Aorta (tissue), 5 donors: ENCODE data around the gene FNDC3B. TPM values are rescaled to one million over a fixed set of nuclear protein-coding genes. Genes with fewer than 3 reads are reported as not detected.
A peak's percentile ranks its signal among the peaks of the same experiment; 100 is the strongest.

Source experiments
- ATAC-seq: fragments of 200-7000 bp; cut with Tn5 transposase; one replicate; pipeline ENCODE4 v1.9.1; 2022; ENCODE audit warnings: moderate library complexity; ENCODE audit not compliant: low FRiP score
- DNase-seq, 2 donors: peaks; one replicate each; pipeline ENCODE4 v3.0.0-alpha.2; 2020
- H3K27ac ChIP-seq, 2 donors: one replicate each; pipeline ENCODE4 v1.5.1; 2013; ENCODE audit warnings: low read length in 2 of 2, mild to moderate bottlenecking in 2 of 2, moderate library complexity in 2 of 2, control low read depth in 1 of 2, inconsistent platforms in 1 of 2, low read depth in 1 of 2
- H3K27me3 ChIP-seq, 2 donors: one replicate each; pipeline ENCODE4 v1.6.1; 2013; ENCODE audit warnings: control low read depth in 1 of 2, low read length in 1 of 2, mild to moderate bottlenecking in 1 of 2, moderate library complexity in 1 of 2; ENCODE audit not compliant: insufficient read depth in 2 of 2, control insufficient read depth in 1 of 2
- H3K36me3 ChIP-seq, 2 donors: one replicate each; pipeline ENCODE4 v1.6.1; 2013; ENCODE audit warnings: control low read depth in 1 of 2, low read length in 1 of 2, mild to moderate bottlenecking in 1 of 2; ENCODE audit not compliant: insufficient read depth in 2 of 2, control insufficient read depth in 1 of 2
- H3K4me1 ChIP-seq, 2 donors: one replicate each; pipeline ENCODE4 v1.6.1; 2013; ENCODE audit warnings: low read length in 2 of 2, control low read depth in 1 of 2, mild to moderate bottlenecking in 1 of 2, moderate library complexity in 1 of 2; ENCODE audit not compliant: insufficient read depth in 2 of 2, control insufficient read depth in 1 of 2
- H3K4me3 ChIP-seq, 2 donors: one replicate each; pipeline ENCODE4 v1.5.1; 2013; ENCODE audit warnings: low read length in 2 of 2, control low read depth in 1 of 2, mild to moderate bottlenecking in 1 of 2
- H3K9me3 ChIP-seq: one replicate; pipeline ENCODE4 v1.6.1; 2013; ENCODE audit warnings: mild to moderate bottlenecking, low read length; ENCODE audit not compliant: control insufficient read depth
- WGBS, 2 donors: extraction: QIAGEN DNeasy Blood & Tissue Kit; methylation state at CpG; one replicate each; pipeline ENCODE4 v1.1.7; 2013; 5-methylcytosine and 5-hydroxymethylcytosine counted together
- intact Hi-C, 2 donors: fragments of 100-400 bp; cut with DNase I; formaldehyde crosslinking; loops; one replicate each; pipeline versions ENCODE4 v1.14.2 to v1.15.0; 2022
- polyA plus RNA-seq, 2 donors: library from polyadenylated mRNA; stranded (reverse); fragments of 200-250 nt; gene quantifications; one replicate each; pipeline ENCODE4 v1.2.3, GENCODE V29; 2013
- total RNA-seq, 2 donors: library from RNA; stranded (reverse); fragmentation: NEBNext Ultra II Directional; extraction: Animal tissue kit (Norgen Biotek cat#: 25700); gene quantifications; one replicate each; pipeline ENCODE4 v1.2.1, GENCODE V29; 2021
- donor health status: healthy with polysubstance abuse.
- donor health status: Bipolar disorder and iron deficiency.
- donor health status: DM: no; HTN: no; CAD: no.
- donor health status: DM: no; HTN: no; CAD: no.
- donor health status: DM: yes; HTN: yes; CAD: no.

Gene FNDC3B
- total and polyA plus RNA-seq, 4 donors: 12.5 to 239 (median 120) TPM

- WGBS, 2 donors: 95 to 97% methylated on average over 3 of the region's 3 CpGs
- ATAC-seq: no peak
Measured at GRCh38 chr3:172198428-172198827, 159.1 kb downstream of the FNDC3B start.

GRCh38 chr3:172199850-172200369, 160.5 kb downstream of the FNDC3B start:
- Histone ChIP-seq H3K36me3 (no peaks in the 10 kb centered on the region), H3K4me1 (peaks cover 10 to 15% of the 10 kb centered on the region in 2 donors), H3K9me3 (no peaks in the 10 kb centered on the region), H3K27ac (no peak overlapping the region), H3K4me3 (no peak overlapping the region), H3K27me3 (no peaks in the 10 kb centered on the region)
- ATAC-seq (no peak), DNase-seq (no peak)
- intact Hi-C loops: loop anchor here in 1 of 2 donors (5.0 to 10.0 kb wide), 3 partner anchors 43 to 155 kb away; no protein-coding TSS in a partner anchor
- 80% methylated on average over 7 of the region's 7 CpGs for WGBS, 2 donors

More at GRCh38 chr3:172198428-172198827, 159.1 kb downstream of the FNDC3B start:
- H3K4me1 ChIP-seq: peaks cover 4 to 13% of the 10 kb centered on the region in 2 donors
- intact Hi-C loops: loop anchor here in 1 of 2 donors (10.0 kb wide), 1 partner anchor 154 kb away; no protein-coding TSS in a partner anchor
- H3K36me3 ChIP-seq: no peaks in the 10 kb centered on the region
- no peak overlapping the region for H3K27ac ChIP-seq
- H3K4me3 ChIP-seq: no peak overlapping the region
- no peaks in the 10 kb centered on the region for H3K27me3 ChIP-seq
- no peaks in the 10 kb centered on the region for H3K9me3 ChIP-seq
- no peak for DNase-seq

GRCh38 chr3:172201136-172201869, 161.9 kb downstream of the FNDC3B start:
- Histone ChIP-seq H3K27ac (peak overlapping the region; percentile 28 to 98), H3K9me3 (no peaks in the 10 kb centered on the region), H3K27me3 (no peaks in the 10 kb centered on the region), H3K36me3 (no peaks in the 10 kb centered on the region), H3K4me1 (peaks cover 13 to 16% of the 10 kb centered on the region in 2 donors), H3K4me3 (no peak overlapping the region)
- ATAC-seq (peak; percentile 72), DNase-seq (peak; percentile 89 to 90)
- WGBS, 2 donors: 9 to 12% methylated on average over 11 of the region's 11 CpGs
- intact Hi-C loops: loop anchor here in 1 of 2 donors (5.0 to 10.0 kb wide), 2 partner anchors 44 to 113 kb away; no protein-coding TSS in a partner anchor

GRCh38 chr3:172201870-172202236, 162.5 kb downstream of the FNDC3B start:
- WGBS, 2 donors: 3% methylated on average over 3 of the region's 3 CpGs
- intact Hi-C loops: loop anchor here in 1 of 2 donors (5.0 to 10.0 kb wide), 2 partner anchors 45 to 113 kb away; no protein-coding TSS in a partner anchor
- DNase-seq: no peak
- ATAC-seq: peak; percentile 81
- Histone ChIP-seq H3K4me1 (peaks cover 13 to 16% of the 10 kb centered on the region in 2 donors), H3K27ac (peak overlapping the region in 1 of 2 donors; percentile 98), H3K36me3 (no peaks in the 10 kb centered on the region), H3K9me3 (no peaks in the 10 kb centered on the region), H3K27me3 (no peaks in the 10 kb centered on the region), H3K4me3 (no peak overlapping the region)

- peaks cover 13 to 16% of the 10 kb centered on the region in 2 donors for H3K4me1 ChIP-seq
- DNase-seq (no peak), ATAC-seq (no peak)
- H3K36me3 ChIP-seq: no peaks in the 10 kb centered on the region
- H3K27ac ChIP-seq: peak overlapping the region; percentile 93 to 98
- WGBS, 2 donors: 32 to 36% methylated on average over 3 of the region's 3 CpGs
- no peaks in the 10 kb centered on the region for H3K9me3 ChIP-seq
- intact Hi-C loops: loop anchor here in 1 of 2 donors (5.0 to 10.0 kb wide), 2 partner anchors 45 to 112 kb away; no protein-coding TSS in a partner anchor
- no peak overlapping the region for H3K4me3 ChIP-seq
- no peaks in the 10 kb centered on the region for H3K27me3 ChIP-seq
Measured at GRCh38 chr3:172202797-172203196, 163.4 kb downstream of the FNDC3B start.

GRCh38 chr3:172203522-172204258, 164.3 kb downstream of the FNDC3B start:
- Histone ChIP-seq H3K4me3 (no peak overlapping the region), H3K27me3 (no peaks in the 10 kb centered on the region), H3K36me3 (no peaks in the 10 kb centered on the region), H3K27ac (peak overlapping the region; percentile 89 to 98), H3K9me3 (no peaks in the 10 kb centered on the region), H3K4me1 (peaks cover 13 to 16% of the 10 kb centered on the region in 2 donors)
- intact Hi-C loops: loop anchor here in 1 of 2 donors (5.0 to 10.0 kb wide), 2 partner anchors 46 to 111 kb away; no protein-coding TSS in a partner anchor
- DNase-seq (no peak), ATAC-seq (no peak)
- 13 to 17% methylated on average over 9 of the region's 9 CpGs for WGBS, 2 donors

GRCh38 chr3:172204716-172205115, 165.3 kb downstream of the FNDC3B start:
- H3K4me1 ChIP-seq: peaks cover 13 to 16% of the 10 kb centered on the region in 2 donors
- H3K27ac ChIP-seq: peak overlapping the region; percentile 59 to 74
- ATAC-seq (no peak), DNase-seq (no peak)
- intact Hi-C loops: loop anchor here in 1 of 2 donors (5.0 to 10.0 kb wide), 2 partner anchors 47 to 110 kb away; no protein-coding TSS in a partner anchor
- H3K4me3 ChIP-seq: no peak overlapping the region
- H3K27me3 ChIP-seq: no peaks in the 10 kb centered on the region
- no peaks in the 10 kb centered on the region for H3K36me3 ChIP-seq
- H3K9me3 ChIP-seq: no peaks in the 10 kb centered on the region
- WGBS, 2 donors: 47 to 54% methylated on average over 5 of the region's 5 CpGs

GRCh38 chr3:172208586-172209332, 169.4 kb downstream of the FNDC3B start:
- Histone ChIP-seq H3K36me3 (no peaks in the 10 kb centered on the region), H3K27me3 (no peaks in the 10 kb centered on the region), H3K9me3 (no peaks in the 10 kb centered on the region), H3K4me1 (peaks cover 9 to 16% of the 10 kb centered on the region in 2 donors), H3K27ac (peak overlapping the region; percentile 78 to 91), H3K4me3 (no peak overlapping the region)
- ATAC-seq (peak; percentile 59), DNase-seq (peak; percentile 70 to 83)
- intact Hi-C loops: loop anchor here (1.0 to 10.0 kb wide), 2 partner anchors 55 to 106 kb away; no protein-coding TSS in a partner anchor
- 5 to 12% methylated on average over 19 to 20 of the region's 20 CpGs for WGBS, 2 donors
